H7 (cell line): ENCODE measurements around the gene PTPN4. TPM values are rescaled to one million over a fixed set of nuclear protein-coding genes. Genes with fewer than 3 reads are reported as not detected.

ENCODE experiments used
- DNase-seq: peaks from one replicate; pipeline ENCODE4 v3.0.0; 2012
- H3K27me3 ChIP-seq: 2 replicates; pipeline ENCODE4 v1.6.0; 2011; ENCODE audit warnings: mild to moderate bottlenecking, low read length; ENCODE audit not compliant: control insufficient read depth, insufficient read depth
- H3K36me3 ChIP-seq: replicated peaks from 2 replicates; pipeline ENCODE4 v1.5.1; 2011; ENCODE audit warnings: low read length; ENCODE audit not compliant: control insufficient read depth, insufficient read depth
- H3K4me3 ChIP-seq: 2 replicates; pipeline ENCODE4 v1.5.1; 2011; ENCODE audit warnings: low read depth, mild to moderate bottlenecking, control low read depth, low read length, moderate library complexity; ENCODE audit not compliant: insufficient read depth
- total RNA-seq: library from RNA; depleted of rRNA; stranded (reverse); fragments of >200 nt; shearing (Covaris generic); gene quantifications from 2 replicates; pipeline ENCODE4 v1.2.3, GENCODE V29; 2014

The PTPN4 gene
- total RNA-seq, 1 experiment from 2014 or later, result 39.4 TPM

DNA sequence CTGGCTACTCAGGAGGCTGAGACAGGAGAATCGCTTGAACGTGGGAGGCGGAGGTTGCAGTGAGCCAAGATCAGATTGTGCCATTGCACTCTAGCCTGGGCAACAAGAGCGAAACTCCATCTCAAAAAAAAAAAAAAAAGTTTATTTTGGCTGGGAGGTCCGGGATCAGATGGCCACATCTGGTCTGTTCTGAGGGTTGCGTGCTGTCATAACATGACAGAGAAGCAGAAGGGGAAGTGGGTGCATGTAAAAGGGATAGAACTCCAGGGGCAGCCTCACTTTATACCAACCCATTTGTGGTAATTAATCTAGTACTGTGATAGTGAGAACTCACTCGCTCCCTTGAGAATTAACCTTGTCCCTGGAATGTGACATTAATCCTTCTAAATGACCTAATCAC lies 101.2 kb downstream of the PTPN4 start:
- H3K36me3 ChIP-seq, result no peaks in the 10 kb centered on the region; the same call in 1 of the 2 replicates
- DNase-seq, result no peak
- H3K27me3 ChIP-seq, result no peaks in the 10 kb centered on the region
- no peak overlapping the region for H3K4me3 ChIP-seq

DNA sequence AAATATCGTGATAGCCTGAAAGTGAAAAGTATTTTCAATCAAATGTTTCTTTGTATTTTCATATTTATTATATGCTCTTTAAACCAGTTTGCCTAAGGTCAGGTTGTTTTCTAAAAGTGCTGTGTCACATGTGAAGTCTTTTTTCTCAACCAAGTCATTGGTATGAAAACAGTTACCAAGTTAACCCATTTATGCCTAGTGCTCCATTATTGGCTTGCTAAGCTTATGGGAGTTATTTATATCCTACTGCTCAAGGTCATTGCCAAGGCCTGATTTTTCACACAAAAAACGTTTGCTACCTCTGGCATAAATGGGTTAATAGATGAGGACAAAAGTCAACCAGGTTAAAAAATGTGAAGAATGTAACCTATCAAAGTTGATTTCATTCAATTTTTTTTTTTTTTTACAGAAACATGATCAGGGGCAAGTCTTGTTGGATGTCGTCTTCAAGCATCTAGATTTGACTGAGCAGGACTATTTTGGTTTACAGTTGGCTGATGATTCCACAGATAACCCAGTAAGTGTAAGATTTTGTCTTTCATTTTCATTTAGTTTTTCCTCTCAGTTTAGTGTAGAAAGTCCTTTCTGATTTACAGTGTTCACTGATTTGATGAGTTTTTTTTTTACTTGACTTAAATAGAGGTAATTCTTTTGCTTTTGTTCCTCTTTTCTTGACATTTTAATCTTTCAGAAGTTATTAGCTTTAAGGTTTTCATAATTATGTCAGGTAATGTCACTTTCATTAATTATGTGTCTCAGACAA lies 102.6 kb downstream of the PTPN4 start:
- no peak overlapping the region for H3K4me3 ChIP-seq
- no peaks in the 10 kb centered on the region; the same call in 1 of the 2 replicates for H3K36me3 ChIP-seq
- DNase-seq, result no peak
- H3K27me3 ChIP-seq, result no peaks in the 10 kb centered on the region

DNA sequence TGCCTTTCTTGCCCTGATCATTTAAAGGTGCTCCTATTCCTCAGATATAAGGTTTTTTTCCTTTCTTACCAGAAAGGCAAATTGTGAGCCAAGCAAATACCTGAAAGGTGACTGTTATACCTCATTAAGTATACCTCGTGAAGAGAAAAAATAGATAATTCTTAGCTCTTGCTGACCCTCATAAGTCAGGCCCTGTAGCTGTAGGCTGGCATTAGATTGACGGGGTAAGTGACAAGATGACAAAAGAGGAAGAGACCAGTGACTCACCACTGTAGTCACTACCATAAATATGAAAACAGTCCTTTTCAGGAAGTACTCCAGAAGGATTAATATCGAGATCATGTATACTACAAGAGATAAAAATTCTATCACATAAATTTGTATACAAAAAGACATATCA lies 104.6 kb downstream of the PTPN4 start:
- H3K36me3 ChIP-seq, result no peaks in the 10 kb centered on the region; the same call in 1 of the 2 replicates
- DNase-seq, result no peak
- no peak overlapping the region for H3K4me3 ChIP-seq
- no peaks in the 10 kb centered on the region for H3K27me3 ChIP-seq

DNA sequence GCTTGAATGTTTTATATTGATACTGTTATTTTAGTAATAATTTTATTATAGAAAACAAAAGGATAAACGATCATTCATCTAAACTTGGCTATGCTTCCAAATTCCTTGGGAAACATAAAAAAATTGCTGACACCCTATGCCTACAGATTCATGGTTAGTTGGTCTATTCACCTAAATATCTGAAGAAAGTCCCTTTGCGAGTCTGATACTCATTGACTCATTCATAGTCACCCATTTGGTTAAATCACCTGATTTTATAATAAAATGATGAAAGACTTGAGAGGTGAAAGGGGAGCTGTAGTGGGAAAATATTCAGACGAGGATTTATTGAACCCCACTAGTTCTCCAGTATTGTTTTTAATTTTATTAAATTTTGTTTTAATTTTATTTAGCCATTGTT lies 112.0 kb downstream of the PTPN4 start:
- no peaks in the 10 kb centered on the region for H3K27me3 ChIP-seq
- H3K4me3 ChIP-seq, result no peak overlapping the region
- DNase-seq, result no peak
- no peaks in the 10 kb centered on the region; the same call in 1 of the 2 replicates for H3K36me3 ChIP-seq

DNA sequence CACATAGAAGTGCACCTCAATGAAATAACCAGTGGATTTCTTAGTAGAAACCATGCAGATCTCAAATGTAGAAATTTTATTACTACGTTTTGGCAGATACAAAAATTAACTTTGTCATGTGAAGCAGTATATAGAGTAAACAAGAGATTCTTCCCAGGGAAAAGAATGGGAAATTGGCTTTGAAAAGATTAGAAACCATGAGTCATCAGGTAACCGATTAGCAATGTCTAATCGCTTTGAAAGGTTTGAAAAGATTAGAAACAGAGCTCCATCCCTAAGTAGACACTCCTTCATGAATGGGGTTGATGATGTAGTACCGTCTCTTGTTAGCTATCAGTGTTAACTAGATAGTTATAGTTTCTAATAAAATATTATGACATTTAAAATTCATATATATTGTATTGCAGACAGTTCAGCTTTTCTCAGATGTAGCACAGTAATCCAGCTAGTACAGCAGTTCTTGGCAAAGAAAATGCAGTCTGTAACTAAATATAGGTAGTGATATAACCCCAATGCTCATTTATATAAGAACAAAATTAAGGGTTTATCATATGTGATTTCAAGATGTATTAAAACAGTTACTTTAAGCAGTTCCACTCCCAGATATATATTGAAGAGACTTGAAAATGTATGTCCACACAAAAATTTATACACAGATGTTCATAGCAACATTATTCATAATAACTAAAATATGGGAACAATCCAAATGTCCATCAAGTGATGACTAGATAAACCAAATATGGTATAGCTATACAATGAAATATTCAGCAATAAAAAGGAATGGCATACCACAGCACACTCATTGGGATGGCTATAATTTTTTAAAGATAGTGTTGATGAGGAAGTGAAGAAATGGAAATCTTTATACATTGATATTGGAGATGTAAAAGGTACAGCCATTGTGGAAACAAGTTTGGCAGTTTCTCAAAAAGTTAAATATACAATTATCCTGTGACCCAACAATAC lies 113.9 kb downstream of the PTPN4 start:
- H3K36me3 ChIP-seq, result no peaks in the 10 kb centered on the region; the same call in 1 of the 2 replicates
- no peak for DNase-seq
- no peaks in the 10 kb centered on the region for H3K27me3 ChIP-seq
- H3K4me3 ChIP-seq, result no peak overlapping the region

DNA sequence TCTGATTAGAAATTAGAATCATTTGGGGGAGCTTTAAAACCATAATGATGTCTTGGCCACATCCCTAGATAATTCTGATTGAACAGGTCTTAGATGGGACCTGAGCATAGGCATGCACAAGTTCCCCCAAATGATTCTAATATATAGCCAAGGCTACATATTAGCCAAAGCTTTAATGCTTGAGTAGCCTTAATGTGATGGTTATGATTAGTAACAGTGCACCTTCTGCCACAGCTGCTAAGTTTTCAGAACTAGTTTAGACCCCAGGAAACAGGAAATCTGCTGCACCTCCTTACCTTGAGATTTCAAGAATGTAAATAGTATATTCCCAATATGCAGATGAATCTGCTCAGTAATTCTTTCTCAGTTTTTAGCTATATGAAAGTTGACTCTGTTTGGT lies 119.8 kb downstream of the PTPN4 start:
- Histone ChIP-seq H3K27me3 (no peaks in the 10 kb centered on the region), H3K4me3 (no peak overlapping the region), H3K36me3 (no peaks in the 10 kb centered on the region)
- no peak for DNase-seq

DNA sequence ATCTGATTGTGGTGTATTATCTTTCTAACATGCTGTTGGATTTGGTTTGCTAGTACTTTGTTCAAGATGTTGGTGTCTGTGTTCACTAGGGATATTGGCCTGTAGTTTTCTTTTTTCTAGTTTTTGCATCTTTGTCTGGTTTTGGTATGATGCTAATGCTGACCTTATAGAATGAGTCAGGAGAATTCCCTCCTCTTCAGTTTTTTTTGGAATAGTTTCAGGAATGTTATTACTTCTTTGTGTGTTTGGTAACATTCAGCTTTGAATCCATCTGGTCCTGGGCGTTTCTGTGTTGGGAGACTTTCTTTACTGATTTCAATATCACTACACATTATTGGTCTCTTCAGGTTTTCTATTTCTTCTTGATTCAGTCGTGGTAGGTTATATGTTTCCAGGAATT lies 129.0 kb downstream of the PTPN4 start:
- no peak overlapping the region for H3K4me3 ChIP-seq
- no peaks in the 10 kb centered on the region for H3K36me3 ChIP-seq
- DNase-seq, result no peak
- H3K27me3 ChIP-seq, result no peaks in the 10 kb centered on the region

DNA sequence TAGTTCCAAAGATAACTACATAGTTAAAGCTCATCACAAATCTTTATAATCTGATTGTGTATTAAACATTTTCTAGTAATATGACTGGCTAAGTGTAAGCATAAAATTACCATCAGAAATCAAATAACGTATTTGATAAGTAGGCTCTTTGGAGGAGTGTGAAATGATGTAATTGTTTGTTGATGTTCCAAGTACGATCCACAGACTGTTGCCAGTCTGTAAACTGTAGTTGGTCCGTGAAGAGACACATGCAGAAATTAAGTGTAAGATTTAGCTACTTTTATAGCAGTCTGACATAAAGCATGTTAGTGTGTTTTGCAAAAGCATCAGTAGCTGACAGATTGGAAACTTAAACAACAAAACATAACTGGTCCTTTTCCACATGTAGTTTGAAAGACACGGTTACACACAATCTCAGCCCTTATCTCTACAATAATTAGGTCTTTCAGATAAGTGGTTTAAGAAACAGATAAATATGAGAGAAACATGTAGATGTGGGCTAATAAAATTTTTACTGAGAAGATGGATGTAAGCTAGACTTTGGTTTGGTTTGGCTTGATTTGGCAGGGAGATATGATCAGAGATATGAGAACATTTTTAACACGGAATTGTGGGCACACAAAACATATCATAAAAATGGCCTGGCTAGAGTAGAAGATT lies 138.1 kb downstream of the PTPN4 start:
- Histone ChIP-seq H3K4me3 (no peak overlapping the region), H3K27me3 (no peaks in the 10 kb centered on the region), H3K36me3 (peaks cover 4% of the 10 kb centered on the region)
- DNase-seq, result no peak

DNA sequence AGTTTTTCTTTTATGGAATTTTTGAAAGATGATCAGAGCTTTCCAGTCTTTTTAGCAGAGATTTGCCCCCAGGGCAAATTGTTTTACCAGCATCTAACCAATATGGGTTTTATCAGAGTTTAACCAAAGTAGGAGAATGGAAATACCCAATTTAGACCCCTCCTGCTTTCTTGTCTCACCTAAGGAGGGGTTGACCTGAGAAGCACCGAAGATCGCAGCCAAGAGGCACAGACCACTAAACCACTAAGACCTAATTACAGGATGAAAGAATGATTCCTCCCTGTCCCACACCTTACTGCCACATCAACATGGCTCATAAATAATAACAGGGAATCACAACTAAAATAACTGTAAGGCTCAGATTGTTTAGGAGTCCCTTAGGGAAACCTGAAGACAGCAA lies 141.3 kb downstream of the PTPN4 start:
- Histone ChIP-seq H3K27me3 (no peaks in the 10 kb centered on the region), H3K4me3 (no peak overlapping the region), H3K36me3 (peaks cover 7% of the 10 kb centered on the region)
- no peak for DNase-seq

DNA sequence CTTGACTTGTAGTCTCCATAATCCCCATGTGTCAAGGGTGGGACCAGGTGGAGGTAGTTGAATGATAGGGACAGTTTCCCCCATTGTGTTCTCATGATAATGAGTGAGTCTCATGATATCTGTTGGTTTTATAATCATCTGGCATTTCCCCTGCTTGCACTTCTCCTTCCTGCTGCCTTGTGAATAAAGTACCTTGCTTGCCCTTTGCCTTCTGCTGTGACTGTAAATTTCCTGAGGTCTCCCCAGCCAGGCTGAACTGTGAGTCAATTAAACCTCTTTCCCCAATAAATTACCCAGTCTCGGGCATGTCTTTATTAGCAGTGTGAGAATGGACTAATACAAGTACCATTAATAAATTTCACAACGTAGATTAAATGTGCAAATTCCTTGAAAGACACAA lies 150.8 kb downstream of the PTPN4 start:
- Histone ChIP-seq H3K36me3 (no peaks in the 10 kb centered on the region), H3K4me3 (no peak overlapping the region), H3K27me3 (no peaks in the 10 kb centered on the region)
- no peak for DNase-seq

DNA sequence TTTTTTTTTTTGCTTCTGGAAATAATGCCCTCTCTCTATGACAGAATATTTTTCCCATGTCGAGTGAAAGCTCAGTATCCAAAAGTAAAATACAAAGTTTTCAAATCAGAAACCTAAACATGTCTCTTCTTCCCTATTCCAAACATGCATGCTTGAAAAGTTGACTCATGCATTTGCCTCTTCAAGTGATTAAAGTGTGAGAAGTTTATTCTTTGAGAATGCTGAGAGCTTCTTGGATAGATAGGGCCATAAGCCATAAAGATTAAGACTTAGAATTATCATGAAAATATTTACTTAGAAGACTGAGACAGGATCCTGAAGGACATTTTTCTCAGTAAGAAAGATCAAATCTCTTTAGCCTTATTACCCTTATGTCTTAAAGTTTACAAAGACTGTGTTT lies 154.5 kb downstream of the PTPN4 start:
- Histone ChIP-seq H3K4me3 (no peak overlapping the region), H3K36me3 (no peaks in the 10 kb centered on the region), H3K27me3 (no peaks in the 10 kb centered on the region)
- no peak for DNase-seq

DNA sequence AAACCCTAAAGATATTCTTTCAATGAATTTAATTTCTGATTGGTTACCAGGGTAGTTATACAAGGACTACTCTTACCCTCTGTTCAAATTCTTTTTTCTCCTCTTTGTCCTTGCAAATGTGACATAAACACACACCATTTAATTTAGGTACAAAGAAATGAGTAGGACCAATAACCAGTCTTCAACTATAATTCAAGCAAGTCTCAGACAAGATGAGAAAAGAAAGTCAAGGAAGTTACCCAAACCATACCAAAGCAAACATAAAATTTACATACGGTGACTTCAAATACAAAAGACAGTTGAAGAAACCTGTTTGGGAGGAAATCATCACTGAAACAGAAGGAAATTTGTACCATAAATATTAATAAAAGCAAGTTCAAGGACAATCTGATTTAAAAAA lies 162.1 kb downstream of the PTPN4 start:
- H3K36me3 ChIP-seq, result no peaks in the 10 kb centered on the region
- no peaks in the 10 kb centered on the region for H3K27me3 ChIP-seq
- DNase-seq, result no peak
- H3K4me3 ChIP-seq, result no peak overlapping the region

DNA sequence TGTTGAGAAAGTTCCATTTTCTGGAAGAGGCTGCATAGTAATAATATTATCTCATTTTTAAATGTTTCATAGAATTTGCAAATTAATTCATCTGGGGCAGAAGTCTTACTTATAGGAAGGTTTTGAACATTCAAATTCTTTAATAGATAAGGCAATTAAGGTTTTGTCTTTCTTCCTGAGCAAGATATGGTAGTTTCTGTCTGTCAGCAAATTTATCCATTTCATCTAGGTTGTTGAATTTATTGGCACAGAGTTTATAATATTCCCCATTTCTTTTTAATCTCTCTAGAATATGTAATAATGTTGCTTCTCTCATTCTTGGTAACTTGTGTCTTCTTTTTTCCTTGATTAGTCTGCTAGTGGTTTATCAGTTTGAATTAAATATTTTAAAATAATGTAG lies 163.0 kb downstream of the PTPN4 start:
- no peak for DNase-seq
- no peak overlapping the region for H3K4me3 ChIP-seq
- H3K27me3 ChIP-seq, result no peaks in the 10 kb centered on the region
- no peaks in the 10 kb centered on the region for H3K36me3 ChIP-seq

DNA sequence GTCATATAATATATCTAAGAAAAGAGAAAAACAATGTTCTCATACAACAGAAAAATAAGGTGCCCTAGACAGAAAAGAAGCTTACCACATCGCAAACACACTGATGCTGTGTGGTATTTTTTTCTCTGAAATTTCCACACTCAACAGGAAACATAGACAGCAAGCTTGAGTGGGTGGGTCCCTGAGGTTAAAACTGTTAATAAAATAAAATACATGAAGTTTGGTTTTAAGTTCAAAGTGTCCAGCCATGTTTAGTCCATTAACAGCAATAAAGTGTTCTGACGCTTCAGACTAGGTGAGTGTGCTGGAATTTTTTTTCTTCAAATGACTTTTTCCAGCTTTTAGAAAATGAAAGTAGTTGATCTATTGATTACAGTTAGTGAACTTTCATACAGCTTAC lies 169.8 kb downstream of the PTPN4 start:
- Histone ChIP-seq H3K4me3 (no peak overlapping the region), H3K36me3 (peaks cover 2% of the 10 kb centered on the region; the same call in 1 of the 2 replicates), H3K27me3 (no peaks in the 10 kb centered on the region)
- DNase-seq, result no peak
